Keratinocyte (primary cell): ENCODE data around the gene FAM50B.

Experiments
- CTCF ChIP-seq, 3 experiments: IDR thresholded peaks in 1 of 3; conservative IDR thresholded peaks in 1 of 3; optimal IDR thresholded peaks in 1 of 3; 2 replicates in 2 of 3; 3 replicates in 1 of 3; pipeline versions ENCODE3 to v1.5.1; 2011; ENCODE audit warnings: low read length in 3 of 3, mild to moderate bottlenecking in 3 of 3, moderate library complexity in 2 of 3, control low read depth in 1 of 3, inconsistent platforms in 1 of 3; ENCODE audit not compliant: insufficient read depth in 2 of 3; ENCODE audit errors: extremely low read depth in 1 of 3
- EZH2 ChIP-seq: IDR thresholded peaks from one replicate; pipeline ENCODE4 v1.6.1; 2012; ENCODE audit warnings: inconsistent platforms, mild to moderate bottlenecking, low read length, moderate library complexity

- TF ChIP-seq CTCF (optimal IDR thresholded peaks at IDR 0.05 in 1 of 3, IDR thresholded peaks at IDR 0.05 in 1 of 3, conservative IDR thresholded peaks at IDR 0.05 in 1 of 3; ENCODE audit: extremely low read depth in 1 of 3, insufficient read depth in 2 of 3, low read length in 3 of 3) (no peak), EZH2 (no peak)
Observed at GRCh38 chr6:3838992-3839867, 9.9 kb upstream of the FAM50B start.
